SH-SY5Y (cell line): ENCODE measurements around the gene HIVEP3.

Source experiments
- GATA2 ChIP-seq: IDR thresholded peaks from 2 replicates; pipeline ENCODE4 v1.6.1; 2011; ENCODE audit warnings: mild to moderate bottlenecking, low read depth, low read length
- GATA3 ChIP-seq: IDR thresholded peaks from 2 replicates; pipeline ENCODE4 v1.6.1; 2011; ENCODE audit warnings: low read depth, mild to moderate bottlenecking, low read length, moderate library complexity

GRCh38 chr1:41882486-41882885 is 36.2 kb downstream of the HIVEP3 start:
- no peak for TF ChIP-seq GATA3
- no peak for TF ChIP-seq GATA2
